Hypothalamus (tissue), 51 donors: ENCODE results near the gene AGPAT4.

Experiments
- DNase-seq, 51 donors: peaks; one replicate each; lab custom pipeline; 2025; lab: John Stamatoyannopoulos, UW

AGPAT4 gene

GRCh38 chr6:161257793-161258457 is 15.9 kb downstream of the AGPAT4 start:
- no peak for DNase-seq

GRCh38 chr6:161256407-161256806 is 17.5 kb downstream of the AGPAT4 start:
- peak in 14 of 51 donors; percentile 7 to 68 (median 38) for DNase-seq

GRCh38 chr6:161255518-161255917 is 18.3 kb downstream of the AGPAT4 start:
- DNase-seq, result no peak

GRCh38 chr6:161254464-161255253 is 19.2 kb downstream of the AGPAT4 start:
- DNase-seq, result peak in 1 of 51 donors; percentile 12

GRCh38 chr6:161254126-161254463 is 19.8 kb downstream of the AGPAT4 start:
- no peak for DNase-seq

GRCh38 chr6:161251345-161251744 is 22.5 kb downstream of the AGPAT4 start:
- DNase-seq, result no peak

GRCh38 chr6:161249327-161249726 is 24.5 kb downstream of the AGPAT4 start:
- no peak for DNase-seq

- no peak for DNase-seq
Measured at GRCh38 chr6:161246725-161247124, 27.1 kb downstream of the AGPAT4 start.

- DNase-seq, result no peak
Measured at GRCh38 chr6:161245363-161245762, 28.5 kb downstream of the AGPAT4 start.

- no peak for DNase-seq
Measured at GRCh38 chr6:161244725-161245124, 29.1 kb downstream of the AGPAT4 start.

- peak in 28 of 51 donors; percentile 16 to 77 (median 46) for DNase-seq
Measured at GRCh38 chr6:161242779-161243693, 30.8 kb downstream of the AGPAT4 start.

- DNase-seq, result no peak
Measured at GRCh38 chr6:161242113-161242512, 31.7 kb downstream of the AGPAT4 start.

- DNase-seq, result no peak
Measured at GRCh38 chr6:161239001-161239400, 34.9 kb downstream of the AGPAT4 start.

- DNase-seq, result peak in 1 of 51 donors; percentile 23
Measured at GRCh38 chr6:161238500-161238899, 35.4 kb downstream of the AGPAT4 start.

- DNase-seq, result no peak
Measured at GRCh38 chr6:161238081-161238480, 35.8 kb downstream of the AGPAT4 start.

GRCh38 chr6:161237176-161237575 is 36.7 kb downstream of the AGPAT4 start:
- DNase-seq, result no peak

GRCh38 chr6:161235776-161236633 is 37.9 kb downstream of the AGPAT4 start:
- peak in 1 of 51 donors; percentile 17 for DNase-seq

- peak in 26 of 51 donors; percentile 17 to 77 (median 45) for DNase-seq
Measured at GRCh38 chr6:161233986-161234661, 39.7 kb downstream of the AGPAT4 start.

GRCh38 chr6:161232467-161232866 is 41.4 kb downstream of the AGPAT4 start:
- no peak for DNase-seq

- no peak for DNase-seq
Measured at GRCh38 chr6:161232010-161232409, 41.9 kb downstream of the AGPAT4 start.
